K562 (cell line): ENCODE measurements around the gene CNDP2. TPM values are rescaled to one million over a fixed set of nuclear protein-coding genes. Genes with fewer than 3 reads are reported as not detected.

Experiments
- ATAC-seq: fragments of 200-7000 bp; cut with Tn5 transposase; 3 replicates; pipeline ENCODE4 v1.9.1; 2020; ENCODE audit warnings: moderate library complexity
- BruUV-seq: library from RNA; stranded (reverse); fragments of 400-500 nt; replicated peaks from 2 replicates; lab custom pipeline; 2021; lab: Mats Ljungman, UMichigan
- CTCF ChIA-PET: fragments of 300-600 bp; formaldehyde crosslinking; extraction: SDS; loops from one replicate; lab custom pipeline; 2021; ENCODE audit warnings: low intra/inter-chr PET ratio; lab: Yijun Ruan, JAX
- POLR2A ChIA-PET: fragments of 300-600, 350-650 bp; sonication (Branson Sonifier 250); formaldehyde crosslinking; extraction: SDS; loops from one replicate; lab custom pipeline; 2021; ENCODE audit warnings: antibody characterized with exemption, inconsistent platforms; lab: Yijun Ruan, JAX
- DNase-seq, 4 experiments: peaks; one replicate each; pipeline versions ENCODE4 v3.0.0 to v3.0.0-alpha.2; 2011 to 2018; ENCODE audit warnings: low spot score in 3 of 4, mixed read lengths in 3 of 4; ENCODE audit errors: extremely low read depth in 1 of 4
- FAIRE-seq: peaks from 2 replicates; lab custom pipeline; 2011; peaks lifted over from hg19 to GRCh38; lab: Jason Lieb, UNC
- H2AFZ ChIP-seq: 2 replicates; pipeline ENCODE4 v1.6.0; 2011; ENCODE audit warnings: low read depth, low read length, control low read depth, inconsistent platforms
- H3K27ac ChIP-seq: fragments of 200-600 bp; 3 replicates; pipeline ENCODE4 v1.8.0; 2011; ENCODE audit warnings: low read depth, mild to moderate bottlenecking, control low read depth, inconsistent platforms, low read length, moderate library complexity, mixed read lengths; ENCODE audit errors: extremely low read depth
- H3K27me3 ChIP-seq, 2 experiments: fragments of 300-600 bp in 1 of 2; 2 replicates in 1 of 2; 3 replicates in 1 of 2; pipeline versions ENCODE4 v1.6.0 to v1.8.0; 2011; ENCODE audit warnings: inconsistent platforms in 2 of 2, low read length in 2 of 2, mild to moderate bottlenecking in 1 of 2, mixed read lengths in 1 of 2, moderate library complexity in 1 of 2; ENCODE audit not compliant: control insufficient read depth in 2 of 2, insufficient read depth in 2 of 2
- H3K36me3 ChIP-seq: fragments of 300-600 bp; 3 replicates; pipeline ENCODE4 v1.8.0; 2011; ENCODE audit warnings: mild to moderate bottlenecking, low read length, inconsistent platforms; ENCODE audit not compliant: control insufficient read depth, insufficient read depth
- H3K4me1 ChIP-seq, 2 experiments: fragments of 200-600 bp in 1 of 2; replicated peaks in 1 of 2; 2 replicates in 1 of 2; 3 replicates in 1 of 2; pipeline versions ENCODE4 v1.5.1 to v1.8.0; 2011; ENCODE audit warnings: inconsistent platforms in 2 of 2, low read length in 2 of 2, mild to moderate bottlenecking in 1 of 2, mixed read lengths in 1 of 2, moderate library complexity in 1 of 2; ENCODE audit not compliant: control insufficient read depth in 2 of 2, insufficient read depth in 2 of 2
- H3K4me2 ChIP-seq: 2 replicates; pipeline ENCODE4 v1.6.1; 2011; ENCODE audit warnings: low read length, control low read depth, inconsistent platforms, mixed read lengths; ENCODE audit not compliant: insufficient read depth
- H3K4me3 ChIP-seq: fragments of 200-600 bp; sonication (generic), shearing (Covaris generic); 2 replicates; pipeline ENCODE4 v1.5.1; 2016; ENCODE audit warnings: control low read depth, inconsistent platforms
- H3K79me2 ChIP-seq: fragments of 200-600 bp; 3 replicates; pipeline ENCODE4 v1.8.0; 2011; ENCODE audit warnings: low read length, inconsistent platforms; ENCODE audit not compliant: control insufficient read depth, insufficient read depth
- H3K9ac ChIP-seq, 2 experiments: 2 replicates each; pipeline versions ENCODE4 v1.6.0 to v1.6.1; 2011; ENCODE audit warnings: low read depth in 2 of 2, low read length in 2 of 2, control low read depth in 1 of 2, inconsistent platforms in 1 of 2, mild to moderate bottlenecking in 1 of 2, mixed read lengths in 1 of 2; ENCODE audit not compliant: insufficient read depth in 1 of 2
- H3K9me1 ChIP-seq: one replicate; pipeline ENCODE4 v1.6.0; 2011; ENCODE audit warnings: inconsistent platforms, mild to moderate bottlenecking, low read length, moderate library complexity; ENCODE audit not compliant: control insufficient read depth, insufficient read depth
- H3K9me3 ChIP-seq: replicated peaks from 2 replicates; pipeline ENCODE4 v1.5.1; 2011; ENCODE audit warnings: low read depth, low read length, inconsistent platforms; ENCODE audit not compliant: control insufficient read depth, insufficient read depth
- H4K20me1 ChIP-seq: replicated peaks from 2 replicates; pipeline ENCODE4 v1.6.1; 2011; ENCODE audit warnings: low read length, inconsistent platforms, mixed read lengths; ENCODE audit not compliant: control insufficient read depth, insufficient read depth
- BRD9 ChIP-seq: fragments of 450-650 bp; IDR thresholded peaks from 2 replicates; pipeline ENCODE4 v1.6.1; 2018; ENCODE audit warnings: low read depth; ENCODE audit not compliant: partially characterized antibody
- CBFA2T3 ChIP-seq: fragments of 450-650 bp; IDR thresholded peaks from 2 replicates; pipeline ENCODE4 v1.6.1; 2017
- CCAR2 ChIP-seq: fragments of 200-400 bp; formaldehyde crosslinking; IDR thresholded peaks from 2 replicates; pipeline ENCODE4 v1.6.1; 2017; ENCODE audit warnings: mild to moderate bottlenecking, low read depth, low read length
- CLOCK ChIP-seq: fragments of 250-450 bp; sonication (Bioruptor Pico); IDR thresholded peaks from 2 replicates; pipeline ENCODE4 v1.4.0; 2020; ENCODE audit warnings: mild to moderate bottlenecking, moderate library complexity, borderline replicate concordance
- NRF1 ChIP-seq, 2 experiments: fragments of 450-650 bp; IDR thresholded peaks in 1 of 2; conservative IDR thresholded peaks in 1 of 2; 2 replicates each; pipeline ENCODE4 v1.6.1; 2014; ENCODE audit warnings: mild to moderate bottlenecking in 2 of 2
- RHOXF2B ChIP-seq: fragments of 250-450 bp; sonication (Bioruptor Pico); conservative IDR thresholded peaks from 2 replicates; pipeline ENCODE4 v1.5.1; 2021
- SRSF9 ChIP-seq: fragments of 200-400 bp; formaldehyde crosslinking; IDR thresholded peaks from 2 replicates; pipeline ENCODE4 v1.6.1; 2017; ENCODE audit warnings: low read depth, low read length, borderline replicate concordance
- TFE3 ChIP-seq: fragments of 450-650 bp; formaldehyde crosslinking; IDR thresholded peaks from 2 replicates; pipeline ENCODE4 v1.4.0; 2020; ENCODE audit warnings: mild to moderate bottlenecking, mixed read lengths
- USF2 ChIP-seq: sonication (generic); formaldehyde crosslinking; IDR thresholded peaks from 2 replicates; pipeline ENCODE4 v1.5.0; 2020; ENCODE audit warnings: missing genetic modification reagents
- ZBTB17 ChIP-seq: fragments of 450-650 bp; formaldehyde crosslinking; IDR thresholded peaks from 2 replicates; pipeline ENCODE4 v1.4.0; 2020; ENCODE audit warnings: mild to moderate bottlenecking
- ZNF511 ChIP-seq: sonication (generic); formaldehyde crosslinking; IDR thresholded peaks from 2 replicates; pipeline ENCODE4 v1.8.0; 2022; ENCODE audit warnings: mild to moderate bottlenecking, missing genetic modification reagents
- WGBS: fragments of 100-300 bp; shearing (Covaris generic); methylation state at CpG from one replicate; pipeline ENCODE4 v1.1.6; 2016; ENCODE audit warnings: low coverage, mixed read lengths; ENCODE audit not compliant: insufficient coverage; ENCODE audit errors: missing lambda C conversion rate; 5-methylcytosine and 5-hydroxymethylcytosine counted together
- in situ Hi-C: fragments of 300-500 bp; cut with MboI; formaldehyde crosslinking; loops from 4 replicates; pipeline ENCODE4 v1.15.0; 2018; ENCODE audit warnings: inconsistent platforms, mixed read lengths
- intact Hi-C: fragments of 100-400 bp; cut with micrococcal nuclease; formaldehyde crosslinking; loops from 2 replicates; pipeline ENCODE4 v1.14.2; 2022
- polyA plus RNA-seq, 8 experiments: library from polyadenylated mRNA; depleted of rRNA in 4 of 8; stranded (reverse) in 5 of 8; unstranded in 3 of 8; fragments of >200 nt; fragmentation: Nextera tagmentation in 2 of 8; fragmentation: Illumina TruSeq in 1 of 8; extraction: Ambion mirVana in 2 of 8; extraction: Trizol in 1 of 8; gene quantifications; 2 replicates each; pipeline versions ENCODE4 v1.2.1 to v1.2.3, GENCODE V29; 2011 to 2014; ENCODE audit warnings: inconsistent platforms in 1 of 8, missing spikeins in 1 of 8
- total RNA-seq, 7 experiments: library from RNA; depleted of rRNA in 6 of 7; stranded (reverse); fragments of >200 nt in 6 of 7; fragmentation: Illumina TruSeq in 2 of 7; extraction: Trizol in 2 of 7; gene quantifications; 2 replicates each; pipeline versions ENCODE4 v1.2.1 to v1.2.3, GENCODE V29; 2011 to 2021; ENCODE audit warnings: low replicate concordance in 1 of 7
- TF ChIP-seq, protein P1 (sequence below): sonication (generic); formaldehyde crosslinking; IDR thresholded peaks from 2 replicates; pipeline ENCODE4 v1.9.0; 2022; ENCODE audit warnings: mild to moderate bottlenecking, missing genetic modification reagents
- TF ChIP-seq, protein P2 (sequence below): fragments of 150-350 bp; conservative IDR thresholded peaks from 2 replicates; pipeline ENCODE4 v1.6.1; 2014; ENCODE audit warnings: low read length

Gene CNDP2
- total and polyA plus RNA-seq, 9 of the 15 experiments (the other 6 are each of a cell fraction or from before 2014, with no cell fraction given): 34.1 to 128 (median 53.8) TPM

DNA sequence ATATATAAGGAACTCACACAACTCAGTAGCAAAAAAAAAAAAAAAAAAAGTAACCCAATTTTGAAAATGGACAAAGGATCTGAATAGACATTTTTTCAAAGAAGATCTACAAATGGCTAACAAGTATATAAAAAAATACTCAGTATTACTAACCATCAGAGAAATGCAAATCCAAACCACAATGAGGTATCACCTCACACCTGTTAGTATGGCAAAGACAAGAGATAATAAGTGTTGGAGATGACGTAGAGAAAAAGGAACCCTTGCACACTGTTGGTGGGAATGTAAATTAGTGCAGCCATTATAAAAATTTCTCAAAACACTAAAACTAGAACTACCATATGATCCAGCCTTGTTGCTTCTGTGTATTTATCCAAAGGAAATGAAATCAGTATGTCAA, 32.3 kb downstream of the CNDP2 start:
- Histone ChIP-seq H3K9me3 (no peaks in the 10 kb centered on the region), H3K4me1 (no peaks in the 10 kb centered on the region), H2AFZ (no peak overlapping the region), H3K79me2 (no peaks in the 10 kb centered on the region), H3K9ac (no peak overlapping the region), H3K4me3 (no peak overlapping the region), H3K9me1 (no peaks in the 10 kb centered on the region), H4K20me1 (no peaks in the 10 kb centered on the region), H3K27me3 (peaks cover 6 to 37% of the 10 kb centered on the region in 2 experiments; a peak in 4 of 5 replicates), H3K27ac (no peak overlapping the region), H3K4me2 (no peak overlapping the region), H3K36me3 (no peaks in the 10 kb centered on the region)
- ChIA-PET POLR2A (no interaction called here), CTCF (no interaction called here)
- FAIRE-seq (no peak), ATAC-seq (no peak), DNase-seq (no peak)
- intact Hi-C loops: no loop called here
- 9% methylated on average over 1 of the region's 1 CpG for WGBS
- in situ Hi-C loops: no loop called here
- no peak for TF ChIP-seq CBFA2T3
- TF ChIP-seq SRSF9: no peak
- no peak for TF ChIP-seq NRF1 (conservative IDR thresholded peaks at IDR 0.05 in 1 of 2, IDR thresholded peaks at IDR 0.05 in 1 of 2)
- TF ChIP-seq ZBTB17 (CRISPR knock-in tag): no peak
- TF ChIP-seq, protein P1, sequence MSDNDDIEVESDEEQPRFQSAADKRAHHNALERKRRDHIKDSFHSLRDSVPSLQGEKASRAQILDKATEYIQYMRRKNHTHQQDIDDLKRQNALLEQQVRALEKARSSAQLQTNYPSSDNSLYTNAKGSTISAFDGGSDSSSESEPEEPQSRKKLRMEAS (CRISPR knock-in tag): no peak
- TF ChIP-seq, protein P2, sequence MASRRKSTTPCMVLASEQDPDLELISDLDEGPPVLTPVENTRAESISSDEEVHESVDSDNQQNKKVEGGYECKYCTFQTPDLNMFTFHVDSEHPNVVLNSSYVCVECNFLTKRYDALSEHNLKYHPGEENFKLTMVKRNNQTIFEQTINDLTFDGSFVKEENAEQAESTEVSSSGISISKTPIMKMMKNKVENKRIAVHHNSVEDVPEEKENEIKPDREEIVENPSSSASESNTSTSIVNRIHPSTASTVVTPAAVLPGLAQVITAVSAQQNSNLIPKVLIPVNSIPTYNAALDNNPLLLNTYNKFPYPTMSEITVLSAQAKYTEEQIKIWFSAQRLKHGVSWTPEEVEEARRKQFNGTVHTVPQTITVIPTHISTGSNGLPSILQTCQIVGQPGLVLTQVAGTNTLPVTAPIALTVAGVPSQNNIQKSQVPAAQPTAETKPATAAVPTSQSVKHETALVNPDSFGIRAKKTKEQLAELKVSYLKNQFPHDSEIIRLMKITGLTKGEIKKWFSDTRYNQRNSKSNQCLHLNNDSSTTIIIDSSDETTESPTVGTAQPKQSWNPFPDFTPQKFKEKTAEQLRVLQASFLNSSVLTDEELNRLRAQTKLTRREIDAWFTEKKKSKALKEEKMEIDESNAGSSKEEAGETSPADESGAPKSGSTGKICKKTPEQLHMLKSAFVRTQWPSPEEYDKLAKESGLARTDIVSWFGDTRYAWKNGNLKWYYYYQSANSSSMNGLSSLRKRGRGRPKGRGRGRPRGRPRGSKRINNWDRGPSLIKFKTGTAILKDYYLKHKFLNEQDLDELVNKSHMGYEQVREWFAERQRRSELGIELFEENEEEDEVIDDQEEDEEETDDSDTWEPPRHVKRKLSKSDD: no peak
- TF ChIP-seq RHOXF2B (CRISPR knock-in tag): no peak
- no peak for TF ChIP-seq BRD9
- no peak for TF ChIP-seq CCAR2
- no peak for TF ChIP-seq ZNF511 (CRISPR knock-in tag)
- no peak for TF ChIP-seq CLOCK (CRISPR knock-in tag)
- TF ChIP-seq USF2: no peak
- TF ChIP-seq TFE3 (CRISPR knock-in tag): no peak
- BruUV-seq: no TSS peak
